GM19395 (cell line): Measurements from ENCODE around the gene FDPS.

Source experiments
- ATAC-seq: cut with Tn5 transposase; IDR thresholded peaks from one replicate; pipeline ENCODE4 v1.9.1; 2021; ENCODE audit warnings: mild to moderate bottlenecking, moderate library complexity; ENCODE audit not compliant: unreplicated experiment

FDPS gene

GRCh38 chr1:155352631-155353030 is 44.0 kb downstream of the FDPS start:
- ATAC-seq: no peak

DNA sequence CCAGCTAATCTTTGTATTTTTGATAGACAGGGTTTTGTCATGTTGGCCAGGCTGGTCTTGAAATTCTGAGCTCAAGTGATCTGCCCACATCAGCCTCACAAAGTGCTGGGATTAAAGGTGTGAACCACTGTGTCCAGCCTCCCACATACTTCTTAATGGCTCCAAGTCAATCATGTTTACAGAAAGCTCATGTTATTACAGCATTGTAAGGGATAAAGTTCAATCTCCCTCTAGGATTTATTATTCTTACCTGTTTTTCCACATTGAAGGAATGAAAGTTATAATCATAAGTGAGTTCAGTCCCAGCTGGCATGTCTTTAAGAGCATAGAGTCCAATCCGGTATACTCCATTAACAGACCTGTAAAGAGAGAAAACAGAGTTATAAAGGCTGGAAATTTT is 51.4 kb downstream of the FDPS start:
- no peak for ATAC-seq
